H1 (cell line): ENCODE measurements around the gene CFAP157. TPM values are rescaled to one million over a fixed set of nuclear protein-coding genes. Genes with fewer than 3 reads are reported as not detected.

Experiments used
- CTCF ChIA-PET: fragments of 300-600 bp; sonication (Branson Sonifier 250); formaldehyde crosslinking; loops from one replicate; lab custom pipeline; 2021; ENCODE audit not compliant: partially characterized antibody; lab: Charles Lee
- POLR2A ChIA-PET: fragments of 300-600 bp; sonication (Branson Sonifier 250); formaldehyde crosslinking; loops from one replicate; lab custom pipeline; 2021; ENCODE audit warnings: inconsistent platforms; ENCODE audit not compliant: partially characterized antibody; lab: Charles Lee
- DNase-seq, 2 experiments: peaks; one replicate each; pipeline versions ENCODE4 v3.0.0 to v3.0.0-alpha.2; 2010 to 2022; ENCODE audit warnings: low spot score in 2 of 2, low read depth in 1 of 2, mixed read lengths in 1 of 2
- FAIRE-seq: peaks from 2 replicates; lab custom pipeline; 2011; peaks lifted over from hg19 to GRCh38; lab: Jason Lieb, UNC
- H2AFZ ChIP-seq: 2 replicates; pipeline ENCODE4 v1.8.1; 2012; ENCODE audit warnings: low read length, inconsistent platforms
- H2AK5ac ChIP-seq: 2 replicates; pipeline ENCODE4 v1.6.1; 2013; ENCODE audit warnings: low read depth, low read length
- H2BK120ac ChIP-seq: replicated peaks from 2 replicates; pipeline ENCODE3; 2013; ENCODE audit warnings: low read depth, low read length, inconsistent platforms
- H2BK12ac ChIP-seq: 2 replicates; pipeline ENCODE4 v1.6.1; 2013; ENCODE audit warnings: low read depth, low read length
- H2BK15ac ChIP-seq: 2 replicates; pipeline ENCODE4 v1.6.1; 2013; ENCODE audit warnings: low read length
- H2BK20ac ChIP-seq: 2 replicates; pipeline ENCODE4 v1.6.1; 2013; ENCODE audit warnings: low read length
- H2BK5ac ChIP-seq: 2 replicates; pipeline ENCODE4 v1.6.1; 2013; ENCODE audit warnings: low read depth, low read length
- H3K14ac ChIP-seq: 2 replicates; pipeline ENCODE4 v1.6.1; 2013; ENCODE audit warnings: inconsistent platforms; ENCODE audit not compliant: insufficient read length
- H3K18ac ChIP-seq: 2 replicates; pipeline ENCODE4 v1.6.1; 2013; ENCODE audit warnings: low read length; ENCODE audit errors: extremely low read depth
- H3K23ac ChIP-seq: 2 replicates; pipeline ENCODE4 v1.6.1; 2013; ENCODE audit warnings: inconsistent platforms; ENCODE audit not compliant: insufficient read length
- H3K23me2 ChIP-seq: 2 replicates; pipeline ENCODE4 v1.6.1; 2013; ENCODE audit warnings: low read depth, low read length
- H3K27ac ChIP-seq: 2 replicates; pipeline ENCODE4 v1.6.1; 2011; ENCODE audit warnings: low read depth, low read length, inconsistent platforms
- H3K27me3 ChIP-seq, 4 experiments: replicated peaks in 1 of 4; 1 replicate in 1 of 4; 2 replicates in 3 of 4; pipeline versions ENCODE4 v1.6.1 to v1.8.1; 2011 to 2013; ENCODE audit warnings: low read length in 3 of 4, mild to moderate bottlenecking in 3 of 4, inconsistent platforms in 2 of 4, mixed read lengths in 2 of 4, moderate library complexity in 1 of 4; ENCODE audit not compliant: control insufficient read depth in 3 of 4, insufficient read depth in 3 of 4; ENCODE audit errors: extremely low read depth in 1 of 4
- H3K36me3 ChIP-seq, 4 experiments: 2 replicates each; pipeline versions ENCODE4 v1.6.1 to v1.8.1; 2011 to 2013; ENCODE audit warnings: mild to moderate bottlenecking in 4 of 4, low read length in 3 of 4, moderate library complexity in 2 of 4, control low read depth in 1 of 4, inconsistent platforms in 1 of 4; ENCODE audit not compliant: insufficient read depth in 4 of 4, control insufficient read depth in 2 of 4
- H3K4ac ChIP-seq: replicated peaks from 2 replicates; pipeline ENCODE3; 2013; ENCODE audit warnings: low read length, low read depth, mixed read lengths, inconsistent platforms; ENCODE audit not compliant: insufficient read length
- H3K4me1 ChIP-seq, 4 experiments: replicated peaks in 1 of 4; 1 replicate in 1 of 4; 2 replicates in 3 of 4; pipeline versions ENCODE4 v1.6.1 to v1.8.1; 2011 to 2013; ENCODE audit warnings: low read length in 3 of 4, inconsistent platforms in 2 of 4, mixed read lengths in 1 of 4; ENCODE audit not compliant: insufficient read depth in 4 of 4, control insufficient read depth in 3 of 4
- H3K4me2 ChIP-seq, 2 experiments: 2 replicates each; pipeline versions ENCODE4 v1.6.1 to v1.8.1; 2011 to 2013; ENCODE audit warnings: low read depth in 2 of 2, low read length in 2 of 2, control low read depth in 1 of 2, inconsistent platforms in 1 of 2, mild to moderate bottlenecking in 1 of 2; ENCODE audit not compliant: insufficient read depth in 1 of 2
- H3K4me3 ChIP-seq, 4 experiments: fragments of 200-600, 300-600 bp in 1 of 4; sonication (generic), shearing (Covaris generic), sonication (Bioruptor Twin) in 1 of 4; 2 replicates each; pipeline versions ENCODE4 v1.5.1 to v1.8.1; 2011 to 2016; ENCODE audit warnings: low read length in 4 of 4, low read depth in 3 of 4, control low read depth in 2 of 4, inconsistent platforms in 2 of 4, mild to moderate bottlenecking in 2 of 4, mixed read lengths in 1 of 4, moderate library complexity in 1 of 4; ENCODE audit not compliant: insufficient read depth in 2 of 4; ENCODE audit errors: extremely low read depth in 1 of 4
- H3K56ac ChIP-seq: replicated peaks from 2 replicates; pipeline ENCODE3; 2013; ENCODE audit warnings: low read depth, mild to moderate bottlenecking, mixed read lengths, low read length, inconsistent platforms; ENCODE audit not compliant: insufficient read length
- H3K79me1 ChIP-seq: 2 replicates; pipeline ENCODE4 v1.6.1; 2013; ENCODE audit warnings: low read depth, low read length, control low read depth
- H3K79me2 ChIP-seq, 2 experiments: 2 replicates each; pipeline versions ENCODE4 v1.6.1 to v1.8.1; 2012 to 2013; ENCODE audit warnings: low read length in 2 of 2, mild to moderate bottlenecking in 2 of 2, inconsistent platforms in 1 of 2; ENCODE audit not compliant: insufficient read depth in 2 of 2, control insufficient read depth in 1 of 2
- H3K9ac ChIP-seq, 4 experiments: replicated peaks in 1 of 4; 1 replicate in 1 of 4; 2 replicates in 3 of 4; pipeline versions ENCODE4 v1.6.1 to v1.8.1; 2011 to 2013; ENCODE audit warnings: low read depth in 3 of 4, low read length in 3 of 4, control low read depth in 2 of 4, mild to moderate bottlenecking in 2 of 4, moderate library complexity in 2 of 4, inconsistent platforms in 1 of 4; ENCODE audit errors: extremely low read depth in 1 of 4
- H3K9me3 ChIP-seq, 2 experiments: 2 replicates each; pipeline versions ENCODE4 v1.6.1 to v1.8.1; 2012 to 2013; ENCODE audit warnings: mild to moderate bottlenecking in 2 of 2, moderate library complexity in 2 of 2, control low read depth in 1 of 2, inconsistent platforms in 1 of 2, low read depth in 1 of 2, low read length in 1 of 2, mixed read lengths in 1 of 2; ENCODE audit not compliant: insufficient read depth in 2 of 2
- H4K20me1 ChIP-seq, 2 experiments: replicated peaks in 1 of 2; 2 replicates each; pipeline versions ENCODE3 to v1.8.1; 2011 to 2013; ENCODE audit warnings: inconsistent platforms in 2 of 2, low read length in 2 of 2, mild to moderate bottlenecking in 1 of 2; ENCODE audit not compliant: insufficient read depth in 2 of 2, control insufficient read depth in 1 of 2
- H4K5ac ChIP-seq: 2 replicates; pipeline ENCODE4 v1.6.1; 2013; ENCODE audit warnings: low read length, low read depth, mixed read lengths, inconsistent platforms; ENCODE audit not compliant: insufficient read length
- H4K8ac ChIP-seq: 2 replicates; pipeline ENCODE4 v1.8.0; 2013; ENCODE audit warnings: mild to moderate bottlenecking, moderate library complexity, low read length, inconsistent platforms; ENCODE audit not compliant: insufficient read depth; ENCODE audit errors: extremely low read depth
- H4K91ac ChIP-seq: replicated peaks from 2 replicates; pipeline ENCODE3; 2013; ENCODE audit warnings: low read length, mixed read lengths, inconsistent platforms; ENCODE audit not compliant: insufficient read length
- ATF3 ChIP-seq: IDR thresholded peaks from 2 replicates; pipeline ENCODE4 v1.6.1; 2011; ENCODE audit warnings: low read depth, mild to moderate bottlenecking, low read length; ENCODE audit not compliant: insufficient read depth
- CBX5 ChIP-seq: fragments of 300-800, 300-1000 bp; sonication (generic); IDR thresholded peaks from 2 replicates; pipeline ENCODE4 v1.7.1; 2016; ENCODE audit warnings: antibody characterized with exemption, low read length, low read depth
- CTBP2 ChIP-seq: IDR thresholded peaks from 2 replicates; pipeline ENCODE4 v1.7.0; 2011; ENCODE audit warnings: borderline replicate concordance, mild to moderate bottlenecking, moderate library complexity, mixed read lengths, low read length; ENCODE audit not compliant: insufficient read depth, insufficient read length
- EGR1 ChIP-seq: IDR thresholded peaks from 2 replicates; pipeline ENCODE4 v1.6.1; 2011; ENCODE audit warnings: low read depth, low read length, borderline replicate concordance
- JUN ChIP-seq: IDR thresholded peaks from 2 replicates; pipeline ENCODE4 v1.6.1; 2011; ENCODE audit warnings: low read depth, mild to moderate bottlenecking, improper control_type of control experiment, low read length
- KDM1A ChIP-seq: fragments of 200-600, 300-600 bp; sonication (generic); IDR thresholded peaks from 2 replicates; pipeline ENCODE4 v1.7.1; 2016; ENCODE audit warnings: mild to moderate bottlenecking, low read length, borderline replicate concordance
- POU5F1 ChIP-seq: IDR thresholded peaks from 2 replicates; pipeline ENCODE4 v1.6.1; 2011; ENCODE audit warnings: low read depth, mild to moderate bottlenecking, low read length, moderate library complexity
- SP2 ChIP-seq: IDR thresholded peaks from 2 replicates; pipeline ENCODE4 v1.6.1; 2012; ENCODE audit warnings: mild to moderate bottlenecking, low read length, inconsistent platforms
- WGBS, 2 experiments: shearing (Covaris generic) in 1 of 2; methylation state at CpG; one replicate each; pipeline versions ENCODE4 v1.1.6 to v1.1.7; 2013 to 2015; ENCODE audit warnings: low lambda C conversion rate in 2 of 2, mixed read lengths in 2 of 2, inconsistent platforms in 1 of 2, low coverage in 1 of 2, missing lambda C conversion rate in 1 of 2; ENCODE audit not compliant: insufficient replicate concordance in 2 of 2, insufficient coverage in 1 of 2, insufficient read length in 1 of 2; ENCODE audit errors: extremely low coverage in 1 of 2, missing lambda C conversion rate in 1 of 2; 5-methylcytosine and 5-hydroxymethylcytosine counted together
- polyA plus RNA-seq, 7 experiments: library from polyadenylated mRNA; depleted of rRNA in 3 of 7; stranded (reverse) in 5 of 7; unstranded in 2 of 7; fragments of >200 nt in 5 of 7; fragments of 200-250 nt in 2 of 7; gene quantifications; 1 replicate in 5 of 7; 2 replicates in 1 of 7; 4 replicates in 1 of 7; pipeline versions ENCODE4 v1.2.1 to v1.2.3, GENCODE V29; 2011 to 2013; ENCODE audit warnings: missing spikeins in 2 of 7, mixed read lengths in 2 of 7
- total RNA-seq: library from RNA; stranded (reverse); fragmentation: NEBNext Ultra II Directional; extraction: Animal tissue kit (Norgen Biotek cat#: 25700); gene quantifications from 2 replicates; pipeline ENCODE4 v1.2.1, GENCODE V29; 2021
- TF ChIP-seq, protein P1 (sequence below), 3 experiments: IDR thresholded peaks; 1 replicate in 2 of 3; 2 replicates in 1 of 3; pipeline versions ENCODE4 v1.5.1 to v1.6.1; 2011; ENCODE audit warnings: low read length in 3 of 3, mild to moderate bottlenecking in 3 of 3, inconsistent platforms in 2 of 3, low read depth in 1 of 3, moderate library complexity in 1 of 3; ENCODE audit not compliant: insufficient read depth in 1 of 3; ENCODE audit errors: control extremely low read depth in 1 of 3

CFAP157 gene
- total and polyA plus RNA-seq, 2 of the 8 experiments (the other 6 are each of a cell fraction or from before 2014, with no cell fraction given), result not detected

DNA sequence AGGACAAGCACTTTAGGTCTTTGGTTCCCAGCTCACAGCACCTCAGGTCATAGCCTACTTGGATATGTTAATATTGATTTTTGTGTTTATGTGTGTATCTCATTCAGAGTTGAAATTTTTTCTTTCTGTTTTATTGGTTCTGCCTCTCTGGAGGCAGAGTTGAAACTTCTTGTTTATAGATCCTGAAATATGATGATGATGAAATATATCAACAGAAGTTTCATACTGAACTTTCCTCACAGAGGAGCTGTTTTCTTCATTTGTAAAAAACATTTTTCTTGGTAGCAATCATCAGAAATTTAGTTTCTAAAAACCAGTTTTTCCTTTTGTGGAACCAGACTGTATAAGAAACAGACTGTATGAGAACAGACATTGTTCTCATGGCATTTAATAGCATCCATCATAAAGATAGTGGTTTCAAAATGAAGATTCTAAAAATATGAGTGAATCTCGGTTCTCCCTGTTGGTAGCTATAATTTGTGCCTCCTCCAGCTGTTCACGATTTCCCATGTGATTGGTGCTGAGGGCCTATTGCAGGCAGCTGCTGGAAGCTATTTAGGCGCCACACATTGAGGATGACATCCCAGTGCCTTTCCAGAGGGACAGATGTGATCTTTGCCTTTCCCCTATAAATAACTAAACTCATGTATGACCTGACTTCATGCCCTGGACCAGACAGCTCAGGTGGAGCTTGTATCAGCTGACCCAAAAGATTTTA is 39.5 kb upstream of the CFAP157 start:
- no peaks in the 10 kb centered on the region for H3K23me2 ChIP-seq
- POLR2A ChIA-PET, result interaction anchor here (1.0 kb wide), 1 partner anchor 215 kb away, joined by 3 read pairs; the partner anchor contains the start of gene LRSAM1
- no peak overlapping the region for H3K18ac ChIP-seq
- H3K4me1 ChIP-seq, result no peaks in the 10 kb centered on the region
- no peak overlapping the region for H2BK12ac ChIP-seq
- H3K27me3 ChIP-seq, result no peaks in the 10 kb centered on the region
- no peak overlapping the region for H4K5ac ChIP-seq
- H3K4ac ChIP-seq, result no peak overlapping the region
- no peak overlapping the region for H3K23ac ChIP-seq
- H2AFZ ChIP-seq, result no peak overlapping the region
- no peaks in the 10 kb centered on the region; the same call in 1 of the 2 replicates for H3K79me1 ChIP-seq
- H2BK5ac ChIP-seq, result no peak overlapping the region
- no peak overlapping the region for H2BK20ac ChIP-seq
- 93% methylated on average over 3 of the region's 3 CpGs; no CpG with 5 or more reads in 1 of the 2 experiments for WGBS, 2 experiments
- no peak for FAIRE-seq
- no peak overlapping the region for H3K27ac ChIP-seq
- DNase-seq, result no peak
- no peak overlapping the region for H2AK5ac ChIP-seq
- no peaks in the 10 kb centered on the region for H3K79me2 ChIP-seq
- peaks cover 0 to 26% (median 17%) of the 10 kb centered on the region in 4 experiments; a peak in 7 of 8 replicates for H3K36me3 ChIP-seq
- no peak overlapping the region for H2BK120ac ChIP-seq
- no peaks in the 10 kb centered on the region for H3K9me3 ChIP-seq
- H4K91ac ChIP-seq, result no peak overlapping the region
- H4K20me1 ChIP-seq, result peaks cover 0 to 3% of the 10 kb centered on the region in 2 experiments
- H3K14ac ChIP-seq, result no peak overlapping the region
- no peak overlapping the region for H3K4me2 ChIP-seq
- CTCF ChIA-PET, result interaction anchor here (0.7 to 2.3 kb wide), 11 partner anchors 9 to 390 kb away, joined by 3 to 10 read pairs (median 4); partner anchors contain the start of gene CFAP157
- no peak overlapping the region for H3K9ac ChIP-seq
- no peak overlapping the region for H3K56ac ChIP-seq
- no peak overlapping the region for H2BK15ac ChIP-seq
- H3K4me3 ChIP-seq, result no peak overlapping the region
- H4K8ac ChIP-seq, result no peak overlapping the region
- TF ChIP-seq SP2 (no peak), ATF3 (no peak), EGR1 (no peak), POU5F1 (no peak), JUN (no peak), CBX5 (no peak), KDM1A (no peak), CTBP2 (no peak)
- TF ChIP-seq, protein P1, sequence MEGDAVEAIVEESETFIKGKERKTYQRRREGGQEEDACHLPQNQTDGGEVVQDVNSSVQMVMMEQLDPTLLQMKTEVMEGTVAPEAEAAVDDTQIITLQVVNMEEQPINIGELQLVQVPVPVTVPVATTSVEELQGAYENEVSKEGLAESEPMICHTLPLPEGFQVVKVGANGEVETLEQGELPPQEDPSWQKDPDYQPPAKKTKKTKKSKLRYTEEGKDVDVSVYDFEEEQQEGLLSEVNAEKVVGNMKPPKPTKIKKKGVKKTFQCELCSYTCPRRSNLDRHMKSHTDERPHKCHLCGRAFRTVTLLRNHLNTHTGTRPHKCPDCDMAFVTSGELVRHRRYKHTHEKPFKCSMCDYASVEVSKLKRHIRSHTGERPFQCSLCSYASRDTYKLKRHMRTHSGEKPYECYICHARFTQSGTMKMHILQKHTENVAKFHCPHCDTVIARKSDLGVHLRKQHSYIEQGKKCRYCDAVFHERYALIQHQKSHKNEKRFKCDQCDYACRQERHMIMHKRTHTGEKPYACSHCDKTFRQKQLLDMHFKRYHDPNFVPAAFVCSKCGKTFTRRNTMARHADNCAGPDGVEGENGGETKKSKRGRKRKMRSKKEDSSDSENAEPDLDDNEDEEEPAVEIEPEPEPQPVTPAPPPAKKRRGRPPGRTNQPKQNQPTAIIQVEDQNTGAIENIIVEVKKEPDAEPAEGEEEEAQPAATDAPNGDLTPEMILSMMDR (IDR thresholded peaks at IDR 0.05; ENCODE audit: control extremely low read depth in 1 of 3, insufficient read depth in 1 of 3, low read depth in 1 of 3, low read length in 3 of 3), result no peak
